NCI-H82 treated with DMSO at 0.1 percent for 48 hours (cell line): ENCODE measurements around the gene CHRNA4.
"Not testable (repeated sequence)": the region's sequence is repeated elsewhere in the genome, so short reads cannot be mapped to it uniquely, and the experiment has no call there.

ENCODE experiments used
- DNase-seq: peaks from one replicate; lab custom pipeline; 2025; ENCODE audit not compliant: unreplicated experiment; lab: John Stamatoyannopoulos, UW

Gene CHRNA4

DNA sequence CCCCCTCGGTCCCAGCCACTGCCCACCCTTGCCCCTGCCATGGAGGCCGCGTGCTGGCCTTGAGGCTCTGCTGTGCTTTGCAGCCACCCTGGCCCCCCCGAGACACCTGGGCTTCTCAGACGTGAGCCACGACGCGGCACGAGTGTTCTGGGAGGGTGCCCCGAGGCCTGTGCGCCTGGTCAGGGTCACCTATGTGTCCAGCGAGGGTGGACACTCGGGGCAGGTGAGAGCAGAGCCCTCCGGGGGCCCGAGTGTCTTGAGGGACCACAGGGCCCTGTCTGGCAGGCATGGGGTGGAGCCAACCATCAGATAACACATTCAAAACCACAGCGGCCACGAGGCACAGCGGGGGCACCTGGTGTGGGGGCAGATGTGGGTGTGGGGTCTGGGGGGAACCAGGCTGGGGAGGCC lies 49.3 kb downstream of the CHRNA4 start:
- no peak for DNase-seq

- no peak for DNase-seq
Observed at GRCh38 chr20:63311186-63311832, 49.8 kb downstream of the CHRNA4 start.

DNA sequence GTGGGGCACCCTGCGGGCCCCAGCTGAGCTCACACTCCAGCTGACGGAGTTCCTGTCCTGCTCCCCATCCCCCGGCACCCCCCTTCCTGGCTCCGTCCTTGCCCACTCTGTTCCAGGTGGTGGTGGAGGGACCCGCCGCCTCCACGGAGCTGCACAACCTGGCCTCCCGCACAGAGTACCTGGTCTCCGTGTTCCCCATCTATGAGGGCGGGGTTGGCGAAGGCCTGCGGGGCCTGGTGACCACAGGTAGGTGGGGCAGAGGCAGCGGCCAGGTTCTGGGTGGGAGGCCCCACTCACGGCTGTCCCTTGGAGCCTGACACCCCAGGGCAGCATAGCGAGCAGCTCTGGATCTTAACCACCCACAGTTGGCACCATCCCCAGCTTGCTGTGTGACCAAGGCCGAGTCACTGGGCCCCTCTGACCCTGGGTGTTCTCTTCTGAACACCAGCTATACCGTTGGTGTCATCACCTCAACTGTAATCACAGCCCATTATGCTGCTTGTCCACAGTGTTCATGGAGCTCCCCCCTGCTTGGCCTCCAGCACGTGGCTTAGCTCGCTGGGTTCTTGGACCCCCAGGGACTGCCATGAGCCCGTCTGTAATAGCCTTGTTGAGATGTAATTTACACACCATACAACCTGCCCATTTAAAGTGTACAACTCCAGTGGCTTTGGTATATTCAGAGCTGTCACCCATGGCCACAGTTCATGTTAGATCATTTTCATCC lies 50.7 kb downstream of the CHRNA4 start:
- no peak for DNase-seq

DNA sequence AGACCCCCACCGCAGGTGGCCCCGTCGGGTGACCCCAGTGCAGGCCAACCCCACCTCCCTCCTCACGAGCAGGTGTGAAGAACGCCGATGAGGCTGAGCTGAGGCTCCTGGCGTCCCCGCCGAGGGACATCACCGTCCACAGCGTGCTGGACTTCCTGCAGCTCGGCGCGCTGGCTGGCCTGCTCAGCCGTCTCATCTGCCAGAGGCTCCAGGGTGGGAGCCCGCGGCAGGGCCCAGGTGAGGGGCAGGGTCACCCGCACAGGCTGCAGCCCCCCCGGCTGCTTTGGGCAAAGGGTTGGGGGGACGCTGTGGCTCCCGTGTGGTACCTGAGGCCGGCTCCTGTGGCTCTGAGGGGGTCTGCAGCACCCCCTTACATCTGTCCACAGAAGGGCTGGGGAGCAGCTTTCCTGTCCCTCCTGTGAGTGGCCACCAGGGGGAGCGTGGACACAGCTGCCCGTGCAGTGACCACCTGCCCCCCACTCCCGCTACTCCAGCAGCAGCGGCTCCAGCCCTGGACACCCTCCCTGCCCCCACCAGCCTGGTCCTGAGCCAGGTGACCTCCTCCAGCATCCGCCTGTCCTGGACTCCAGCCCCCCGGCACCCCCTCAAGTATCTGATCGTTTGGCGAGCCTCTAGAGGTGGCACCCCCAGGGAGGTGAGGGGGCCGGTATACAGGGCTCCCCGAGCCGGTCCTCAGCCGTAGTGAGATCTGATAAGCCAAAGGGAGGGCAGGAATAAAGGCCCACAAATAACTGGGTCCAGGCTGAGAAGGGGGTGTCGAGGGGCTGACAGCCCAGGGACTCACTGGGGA lies 51.7 kb downstream of the CHRNA4 start:
- no peak for DNase-seq

- no peak for DNase-seq
Observed at GRCh38 chr20:63308218-63308911, 52.8 kb downstream of the CHRNA4 start.

DNA sequence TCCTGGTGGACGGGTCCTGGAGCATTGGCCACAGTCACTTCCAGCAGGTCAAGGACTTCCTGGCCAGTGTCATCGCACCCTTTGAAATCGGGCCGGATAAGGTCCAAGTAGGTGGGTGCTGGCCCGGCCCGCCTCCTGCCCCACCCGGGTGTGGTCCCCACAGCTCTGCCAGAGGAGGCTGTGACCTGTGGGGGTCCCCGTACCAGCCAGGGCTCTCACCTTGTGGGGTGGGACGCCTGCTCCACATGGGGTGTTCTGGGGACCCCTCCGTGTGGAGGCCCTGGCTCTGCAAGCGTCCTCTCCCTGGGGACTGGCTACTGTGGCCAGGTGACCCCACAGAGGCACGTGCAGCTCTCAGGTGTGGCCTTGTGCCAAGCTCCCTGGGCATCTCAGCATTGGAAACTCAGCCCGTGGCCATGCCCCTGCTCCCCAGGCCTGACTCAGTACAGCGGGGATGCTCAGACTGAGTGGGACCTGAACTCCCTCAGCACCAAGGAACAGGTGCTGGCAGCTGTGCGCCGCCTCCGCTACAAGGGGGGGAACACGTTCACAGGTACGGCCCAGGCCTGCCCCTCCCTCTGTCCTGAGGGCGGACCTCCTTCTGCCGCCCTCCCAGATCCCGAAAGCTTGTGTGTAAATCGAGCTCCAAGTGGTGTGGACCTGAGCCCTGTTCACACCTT lies 53.5 kb downstream of the CHRNA4 start:
- no peak for DNase-seq

DNA sequence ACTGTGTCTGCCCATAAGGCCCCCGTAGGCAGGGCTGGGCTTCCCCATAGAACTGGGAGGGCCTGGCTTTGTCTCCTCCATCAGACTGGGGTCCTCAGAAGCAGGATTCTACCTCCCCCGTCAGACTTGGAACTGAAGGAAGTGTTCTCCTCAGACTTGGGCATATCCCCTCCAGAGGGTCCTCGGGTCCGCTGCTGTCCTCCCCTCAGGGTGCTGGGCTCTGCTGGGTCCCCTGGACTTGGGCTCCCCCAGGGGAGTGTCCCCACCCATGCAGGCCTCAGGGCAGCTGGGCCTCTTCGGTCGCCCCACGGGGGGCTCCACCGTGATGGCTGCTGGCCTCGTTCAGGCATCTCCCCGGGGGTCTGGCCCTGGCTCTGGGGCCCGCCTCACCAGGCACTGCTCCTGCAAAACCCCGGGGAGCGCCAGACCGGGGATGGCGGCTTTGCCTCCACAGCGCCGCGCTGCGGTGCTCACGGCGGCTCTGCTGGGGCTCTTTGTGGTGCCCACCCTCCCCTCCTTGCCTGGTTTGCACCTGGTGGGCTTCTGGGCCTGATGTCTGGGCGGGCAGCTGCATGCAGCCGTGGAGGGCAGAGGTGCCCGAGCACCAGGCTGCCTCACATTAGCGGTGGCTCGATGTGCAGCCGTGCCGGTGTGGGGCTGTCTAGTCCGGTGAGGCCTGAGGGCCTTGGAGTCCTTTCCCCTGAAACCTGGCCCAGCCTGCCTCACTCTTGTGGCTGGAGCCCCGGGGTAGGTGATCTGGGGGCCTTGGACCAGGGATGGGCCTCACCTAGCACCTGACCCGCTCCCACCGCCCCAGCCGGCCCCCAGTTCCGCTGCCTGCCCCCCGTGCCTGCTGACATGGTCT lies 54.2 kb downstream of the CHRNA4 start:
- no peak for DNase-seq

DNA sequence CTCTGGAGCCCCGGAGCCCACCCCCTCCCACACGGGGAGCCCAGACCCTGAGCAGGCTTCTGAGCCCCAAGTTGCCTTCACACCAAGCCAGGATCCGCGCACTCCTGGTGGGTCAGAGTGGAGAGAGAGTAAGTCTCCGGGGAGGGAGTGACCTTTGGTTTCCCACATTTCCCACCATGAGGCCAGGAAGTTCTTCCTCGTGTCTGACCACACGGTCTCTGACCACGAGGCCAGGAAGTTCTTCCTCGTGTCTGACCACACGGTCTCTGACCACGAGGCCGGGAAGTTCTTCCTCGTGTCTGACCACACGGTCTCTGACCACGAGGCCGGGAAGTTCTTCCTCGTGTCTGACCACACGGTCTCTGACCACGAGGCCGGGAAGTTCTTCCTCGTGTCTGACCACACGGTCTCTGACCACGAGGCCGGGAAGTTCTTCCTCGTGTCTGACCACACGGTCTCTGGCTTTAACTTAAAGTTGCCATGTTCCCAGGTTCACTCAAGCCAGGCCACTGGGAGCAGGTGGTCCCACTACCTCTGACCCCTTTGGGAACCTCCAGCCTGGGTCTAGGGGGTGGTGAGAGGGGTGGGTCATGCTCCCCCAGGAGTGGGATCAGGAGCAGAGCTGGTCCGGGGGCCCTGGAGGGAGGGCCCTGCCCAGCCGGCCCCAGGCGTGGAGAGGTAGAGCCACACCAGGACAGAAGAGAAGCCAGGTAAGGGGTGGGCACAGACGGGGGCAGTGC lies 55.0 kb downstream of the CHRNA4 start:
- DNase-seq, result not testable (repeated sequence)

GRCh38 chr20:63305393-63305792 lies 55.8 kb downstream of the CHRNA4 start:
- no peak for DNase-seq

- no peak for DNase-seq
Observed at GRCh38 chr20:63303095-63303666, 58.0 kb downstream of the CHRNA4 start.

- DNase-seq, result no peak
Observed at GRCh38 chr20:63301671-63302070, 59.5 kb downstream of the CHRNA4 start.

GRCh38 chr20:63298731-63299312 lies 62.3 kb downstream of the CHRNA4 start:
- no peak for DNase-seq

GRCh38 chr20:63297796-63298572 lies 63.2 kb downstream of the CHRNA4 start:
- no peak for DNase-seq

DNA sequence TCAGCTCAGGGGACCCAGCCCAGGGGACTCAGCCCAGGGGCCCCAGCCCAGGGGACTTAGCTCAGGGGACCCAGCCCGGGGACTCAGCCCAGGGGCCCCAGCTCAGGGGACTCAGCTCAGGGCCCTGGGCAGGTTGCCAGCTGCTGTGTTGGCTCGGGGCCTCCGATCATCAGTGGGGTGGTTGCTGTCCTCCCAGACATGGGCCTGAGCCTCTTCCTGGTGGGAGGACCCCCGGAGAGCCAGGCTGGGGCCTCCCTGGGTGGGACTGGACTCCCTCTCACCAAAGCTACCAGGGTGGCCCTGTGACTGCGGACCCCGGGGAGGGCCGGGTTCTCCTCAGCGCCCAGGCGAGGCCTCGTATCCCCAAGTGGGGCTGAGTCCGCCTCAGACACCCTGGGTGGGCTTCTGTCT lies 63.8 kb downstream of the CHRNA4 start:
- no peak for DNase-seq

DNA sequence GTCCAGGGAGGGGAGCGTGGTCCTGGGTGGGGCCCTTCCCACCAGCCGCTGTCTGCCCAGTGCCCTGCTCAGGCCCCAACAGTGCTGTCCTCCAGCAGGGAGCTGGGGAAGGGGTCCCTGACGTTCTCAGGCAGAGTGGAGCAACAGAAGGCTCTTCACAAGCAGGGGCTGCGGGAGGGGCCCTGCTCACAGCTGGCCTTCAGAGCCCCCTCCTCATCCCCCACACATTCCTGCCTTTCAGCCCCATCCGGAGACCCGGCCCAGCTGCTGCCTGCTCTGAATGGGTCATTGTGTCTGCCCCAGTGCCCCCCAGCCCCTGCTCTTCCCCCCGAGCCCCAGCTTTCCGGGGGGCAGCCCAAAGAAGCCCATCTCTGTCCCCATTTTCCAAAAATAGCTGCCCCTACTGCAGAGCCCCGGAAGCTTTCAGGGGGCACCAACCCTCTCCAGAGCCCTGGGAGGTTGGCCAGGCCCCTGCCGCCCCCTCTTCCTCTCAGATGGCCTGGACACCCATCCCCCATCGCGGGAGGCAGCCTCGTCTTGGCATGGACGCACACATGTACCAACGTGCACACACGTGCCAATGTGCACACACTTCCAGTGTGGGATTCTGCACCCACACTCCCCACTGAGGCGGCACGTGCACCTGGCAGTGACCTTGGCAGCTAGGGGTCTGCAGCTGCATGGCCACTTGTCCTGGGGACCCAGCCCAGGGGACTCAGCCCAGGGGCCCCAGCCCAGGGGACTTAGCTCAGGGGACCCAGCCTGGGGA lies 64.4 kb downstream of the CHRNA4 start:
- no peak for DNase-seq

DNA sequence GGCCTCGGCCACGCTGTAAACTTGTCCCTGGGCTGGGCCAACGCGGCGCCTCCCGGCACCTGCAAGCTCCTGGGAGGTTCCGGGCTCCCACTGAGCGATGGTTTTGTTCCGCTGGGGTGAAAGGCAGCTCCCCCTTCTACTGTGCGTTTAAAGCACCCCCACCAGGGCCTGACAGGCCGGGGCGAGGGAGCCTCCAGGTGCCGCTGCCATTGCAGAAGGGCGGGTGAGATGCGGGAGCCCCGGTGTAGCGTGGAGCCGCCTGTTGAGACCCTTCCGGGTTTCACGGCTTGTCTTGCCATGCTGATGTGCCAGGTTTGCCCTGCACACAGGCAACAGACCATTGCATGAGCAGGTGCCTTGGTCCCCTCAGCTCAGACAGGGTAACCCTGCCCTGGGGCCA lies 65.3 kb downstream of the CHRNA4 start:
- DNase-seq, result no peak

GRCh38 chr20:63295422-63295821 lies 65.7 kb downstream of the CHRNA4 start:
- no peak for DNase-seq
